ENCODE measurements around the gene SP110.

SP110 gene

DNA sequence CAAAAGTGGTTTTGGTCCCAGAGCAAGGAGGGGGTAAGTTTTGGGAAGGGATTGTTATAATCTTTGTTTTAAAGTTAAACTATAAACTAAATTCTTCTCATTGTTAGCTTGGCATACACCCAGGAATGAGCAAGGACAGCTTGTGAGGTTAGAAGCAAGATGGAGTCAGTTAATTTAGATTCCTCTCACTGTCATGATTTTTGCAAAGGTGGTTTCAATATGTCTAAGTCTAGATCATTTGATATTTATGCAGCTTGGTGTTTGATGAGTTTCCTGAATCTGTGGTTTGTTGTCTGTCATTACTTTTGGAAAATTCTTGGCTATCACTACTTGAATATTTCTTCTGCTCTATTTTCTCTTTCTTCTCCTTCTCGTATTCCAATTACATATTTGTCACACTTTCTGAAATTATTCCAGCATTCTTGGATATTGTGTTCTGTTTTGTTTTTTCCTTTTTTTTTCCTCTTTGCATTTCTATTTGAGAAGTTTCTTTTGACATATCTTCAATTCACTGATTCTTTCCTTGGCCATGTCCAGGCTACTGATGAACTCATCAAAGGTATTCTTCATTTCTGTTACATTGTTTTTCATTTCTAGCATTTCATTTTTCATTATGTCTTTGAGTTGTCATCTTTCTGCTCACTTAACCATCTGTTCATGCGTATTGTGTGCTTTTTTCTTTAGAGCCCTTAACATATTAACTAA lies 10.9 kb upstream of the SP110 start:
- TF ChIP-seq POLR2A (IDR thresholded peaks at IDR 0.05; ENCODE audit: extremely low read depth, insufficient read length) = no peak
- TF ChIP-seq, protein P1, sequence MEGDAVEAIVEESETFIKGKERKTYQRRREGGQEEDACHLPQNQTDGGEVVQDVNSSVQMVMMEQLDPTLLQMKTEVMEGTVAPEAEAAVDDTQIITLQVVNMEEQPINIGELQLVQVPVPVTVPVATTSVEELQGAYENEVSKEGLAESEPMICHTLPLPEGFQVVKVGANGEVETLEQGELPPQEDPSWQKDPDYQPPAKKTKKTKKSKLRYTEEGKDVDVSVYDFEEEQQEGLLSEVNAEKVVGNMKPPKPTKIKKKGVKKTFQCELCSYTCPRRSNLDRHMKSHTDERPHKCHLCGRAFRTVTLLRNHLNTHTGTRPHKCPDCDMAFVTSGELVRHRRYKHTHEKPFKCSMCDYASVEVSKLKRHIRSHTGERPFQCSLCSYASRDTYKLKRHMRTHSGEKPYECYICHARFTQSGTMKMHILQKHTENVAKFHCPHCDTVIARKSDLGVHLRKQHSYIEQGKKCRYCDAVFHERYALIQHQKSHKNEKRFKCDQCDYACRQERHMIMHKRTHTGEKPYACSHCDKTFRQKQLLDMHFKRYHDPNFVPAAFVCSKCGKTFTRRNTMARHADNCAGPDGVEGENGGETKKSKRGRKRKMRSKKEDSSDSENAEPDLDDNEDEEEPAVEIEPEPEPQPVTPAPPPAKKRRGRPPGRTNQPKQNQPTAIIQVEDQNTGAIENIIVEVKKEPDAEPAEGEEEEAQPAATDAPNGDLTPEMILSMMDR (IDR thresholded peaks at IDR 0.05; ENCODE audit: low read depth, low read length) = no peak
- TF ChIP-seq MYC (IDR thresholded peaks at IDR 0.05; ENCODE audit: low read depth, low read length) = no peak
- TF ChIP-seq, protein P2, sequence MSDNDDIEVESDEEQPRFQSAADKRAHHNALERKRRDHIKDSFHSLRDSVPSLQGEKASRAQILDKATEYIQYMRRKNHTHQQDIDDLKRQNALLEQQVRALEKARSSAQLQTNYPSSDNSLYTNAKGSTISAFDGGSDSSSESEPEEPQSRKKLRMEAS (IDR thresholded peaks at IDR 0.05; ENCODE audit: low read depth, low read length) = no peak
- no peak for DNase-seq (ENCODE audit: low read depth)
- no peak overlapping the region for H3K4me3 ChIP-seq (ENCODE audit: low read depth, low read length)

GRCh38 chr2:230230087-230230486 lies 10.3 kb upstream of the SP110 start:
- no peak overlapping the region for H3K4me3 ChIP-seq (ENCODE audit: low read depth, low read length)
- DNase-seq (ENCODE audit: low read depth) = peak; percentile 79
- TF ChIP-seq, protein P2 (IDR thresholded peaks at IDR 0.05; ENCODE audit: low read depth, low read length) = no peak
- TF ChIP-seq POLR2A (IDR thresholded peaks at IDR 0.05; ENCODE audit: extremely low read depth, insufficient read length) (no peak), MYC (IDR thresholded peaks at IDR 0.05; ENCODE audit: low read depth, low read length) (no peak)
- TF ChIP-seq, protein P1 (IDR thresholded peaks at IDR 0.05; ENCODE audit: low read depth, low read length) = no peak

DNA sequence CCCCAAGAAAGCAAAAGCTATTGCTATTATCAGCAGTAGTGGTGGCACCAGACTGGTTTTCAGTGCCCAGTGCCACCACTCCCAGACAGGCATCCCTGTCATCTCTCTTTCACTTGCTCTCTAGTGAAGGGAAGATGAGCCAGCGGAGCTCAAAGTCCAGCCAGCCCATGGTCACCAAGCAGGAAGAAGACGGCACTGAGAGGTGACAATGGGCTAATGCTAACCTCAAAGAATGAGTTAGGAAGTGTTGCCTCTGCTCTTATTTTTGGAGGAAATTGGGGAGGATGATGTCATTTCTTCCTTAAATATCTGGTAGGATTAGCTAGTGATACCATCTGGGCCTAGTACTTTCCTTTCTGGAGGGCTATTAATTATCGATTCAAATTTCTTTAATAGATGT lies 7.4 kb upstream of the SP110 start:
- TF ChIP-seq, protein P1 (IDR thresholded peaks at IDR 0.05; ENCODE audit: low read depth, low read length) = no peak
- TF ChIP-seq POLR2A (IDR thresholded peaks at IDR 0.05; ENCODE audit: extremely low read depth, insufficient read length) = no peak
- TF ChIP-seq, protein P2 (IDR thresholded peaks at IDR 0.05; ENCODE audit: low read depth, low read length) = no peak
- TF ChIP-seq MYC (IDR thresholded peaks at IDR 0.05; ENCODE audit: low read depth, low read length) = no peak
- no peak overlapping the region for H3K4me3 ChIP-seq (ENCODE audit: low read depth, low read length)
- DNase-seq (ENCODE audit: low read depth) = no peak

- TF ChIP-seq, protein P2 (IDR thresholded peaks at IDR 0.05; ENCODE audit: low read depth, low read length) = no peak
- TF ChIP-seq POLR2A (IDR thresholded peaks at IDR 0.05; ENCODE audit: extremely low read depth, insufficient read length) (no peak), MYC (IDR thresholded peaks at IDR 0.05; ENCODE audit: low read depth, low read length) (no peak)
- TF ChIP-seq, protein P1 (IDR thresholded peaks at IDR 0.05; ENCODE audit: low read depth, low read length) = no peak
- peak; percentile 57 for DNase-seq (ENCODE audit: low read depth)
- no peak overlapping the region for H3K4me3 ChIP-seq (ENCODE audit: low read depth, low read length)
Measured at GRCh38 chr2:230226051-230226551, 6.3 kb upstream of the SP110 start.

DNA sequence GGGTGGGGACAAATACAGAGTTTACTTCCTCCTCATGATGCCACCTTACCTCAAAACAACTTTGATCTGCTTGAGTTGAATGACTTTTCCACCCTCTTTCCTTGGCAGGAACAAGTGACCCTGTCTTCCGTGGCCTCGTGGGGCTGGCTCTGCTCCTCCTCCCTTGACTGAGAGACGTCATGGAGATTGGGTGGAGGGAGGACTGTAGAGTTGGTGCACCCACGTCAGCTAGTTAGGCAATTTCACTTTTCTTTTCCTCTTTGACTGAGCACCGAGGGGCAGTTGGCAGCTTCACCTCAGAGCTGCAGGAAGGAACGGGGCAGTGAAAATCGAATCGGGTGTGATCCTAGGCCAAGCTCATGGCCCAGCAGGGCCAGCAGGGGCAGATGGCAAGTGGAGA lies 5.7 kb upstream of the SP110 start, which contains the start of gene SP140:
SP140 (plus strand) TSS at position 251 of the 400 bp plus-strand sequence; CDS start at position 360, 109 bp downstream.
- TF ChIP-seq POLR2A (IDR thresholded peaks at IDR 0.05; ENCODE audit: extremely low read depth, insufficient read length) (no peak), MYC (IDR thresholded peaks at IDR 0.05; ENCODE audit: low read depth, low read length) (no peak)
- TF ChIP-seq, protein P2 (IDR thresholded peaks at IDR 0.05; ENCODE audit: low read depth, low read length) = no peak
- TF ChIP-seq, protein P1 (IDR thresholded peaks at IDR 0.05; ENCODE audit: low read depth, low read length) = no peak
- DNase-seq (ENCODE audit: low read depth) = no peak
- H3K4me3 ChIP-seq (ENCODE audit: low read depth, low read length) = no peak within 1 kb of the TSS
